B cell (primary cell): ENCODE measurements around the gene ATP11A. TPM values are rescaled to one million over a fixed set of nuclear protein-coding genes. Genes with fewer than 3 reads are reported as not detected.

Experiments used
- ATAC-seq: fragments of 200-7000 bp; cut with Tn5 transposase; one replicate; pipeline ENCODE4 v1.10.0; 2021; ENCODE audit warnings: low read depth, mild to moderate bottlenecking, moderate number of reproducible peaks, moderate library complexity
- CTCF ChIA-PET: fragments of 350-600 bp; sonication (Branson Sonifier 250); formaldehyde crosslinking; loops from one replicate; lab custom pipeline; 2021; ENCODE audit warnings: antibody characterized with exemption, inconsistent platforms; lab: Charles Lee
- POLR2A ChIA-PET: fragments of 350-600 bp; sonication (Branson Sonifier 250); formaldehyde crosslinking; loops from one replicate; lab custom pipeline; 2021; ENCODE audit warnings: antibody characterized with exemption; lab: Charles Lee
- DNase-seq: peaks from one replicate; pipeline ENCODE4 v3.0.0; 2013
- H2AFZ ChIP-seq: 2 replicates; pipeline ENCODE4 v1.6.1; 2012; ENCODE audit warnings: mild to moderate bottlenecking, low read depth, low read length; ENCODE audit not compliant: insufficient read depth, poor library complexity, severe bottlenecking
- H3K27ac ChIP-seq, 2 donors: 1 replicate in 1 of 2; 2 replicates in 1 of 2; pipeline ENCODE4 v1.5.1; 2012 to 2013; ENCODE audit warnings: low read length in 2 of 2, mild to moderate bottlenecking in 2 of 2, moderate library complexity in 1 of 2
- H3K27me3 ChIP-seq, 4 experiments: fragments of 200-600 bp in 1 of 4; sonication (generic) in 1 of 4; replicated peaks in 1 of 4; 1 replicate in 2 of 4; 2 replicates in 2 of 4; pipeline versions ENCODE4 v1.6.1 to v1.7.0; 2013 to 2016; ENCODE audit warnings: low read length in 3 of 4, mild to moderate bottlenecking in 2 of 4, mixed read lengths in 1 of 4, moderate library complexity in 1 of 4; ENCODE audit not compliant: insufficient read depth in 4 of 4, control insufficient read depth in 3 of 4; ENCODE audit errors: control extremely low read depth in 1 of 4
- H3K36me3 ChIP-seq, 2 experiments: replicated peaks in 1 of 2; 1 replicate in 1 of 2; 2 replicates in 1 of 2; pipeline versions ENCODE4 v1.6.1 to v1.7.1; 2013; ENCODE audit warnings: low read length in 1 of 2; ENCODE audit not compliant: insufficient read depth in 2 of 2, control insufficient read depth in 1 of 2; ENCODE audit errors: control extremely low read depth in 1 of 2, extremely low read depth in 1 of 2
- H3K4me1 ChIP-seq, 2 donors: fragments of 200-600 bp in 1 of 2; sonication (generic) in 1 of 2; 1 replicate in 1 of 2; 2 replicates in 1 of 2; pipeline versions ENCODE4 v1.5.1 to v1.6.1; 2013 to 2017; ENCODE audit warnings: low read length in 2 of 2; ENCODE audit not compliant: control insufficient read depth in 2 of 2, insufficient read depth in 2 of 2
- H3K4me2 ChIP-seq: replicated peaks from 2 replicates; pipeline ENCODE3; 2012; ENCODE audit warnings: mild to moderate bottlenecking, low read depth, low read length; ENCODE audit not compliant: poor library complexity, severe bottlenecking
- H3K4me3 ChIP-seq, 5 experiments: fragments of 200-600 bp in 1 of 5; sonication (generic) in 1 of 5; 1 replicate in 3 of 5; 2 replicates in 2 of 5; pipeline versions ENCODE4 v1.5.1 to v1.7.0; 2011 to 2016; ENCODE audit warnings: low read length in 4 of 5, mild to moderate bottlenecking in 4 of 5, low read depth in 2 of 5, control low read depth in 1 of 5, moderate library complexity in 1 of 5; ENCODE audit not compliant: insufficient read depth in 1 of 5; ENCODE audit errors: control extremely low read depth in 1 of 5, extremely low read depth in 1 of 5
- H3K79me2 ChIP-seq: fragments of 200-600 bp; sonication (generic); one replicate; pipeline ENCODE4 v1.6.0; 2016; ENCODE audit warnings: low read length; ENCODE audit not compliant: control insufficient read depth, insufficient read depth
- H3K9ac ChIP-seq: fragments of 200-600 bp; sonication (generic); 2 replicates; pipeline ENCODE4 v1.6.1; 2017; ENCODE audit warnings: mild to moderate bottlenecking, low read length, moderate library complexity
- H3K9me3 ChIP-seq, 3 donors: one replicate each; pipeline versions ENCODE4 v1.6.1 to v1.7.1; 2013; ENCODE audit warnings: low read length in 2 of 3; ENCODE audit not compliant: control insufficient read depth in 2 of 3, insufficient read depth in 1 of 3; ENCODE audit errors: control extremely low read depth in 1 of 3
- H4K20me1 ChIP-seq: 2 replicates; pipeline ENCODE4 v1.6.0; 2012; ENCODE audit warnings: mild to moderate bottlenecking, low read length; ENCODE audit not compliant: insufficient read depth, control insufficient read depth, poor library complexity, severe bottlenecking
- H3K27ac Mint-ChIP-seq: one replicate; pipeline ENCODE4 v1.8.0; 2021; ENCODE audit warnings: mixed read lengths
- H3K27me3 Mint-ChIP-seq: one replicate; pipeline ENCODE4 v1.8.0; 2021; ENCODE audit warnings: mixed read lengths
- H3K4me1 Mint-ChIP-seq: one replicate; pipeline ENCODE4 v1.8.0; 2021; ENCODE audit warnings: mixed read lengths
- H3K4me3 Mint-ChIP-seq: one replicate; pipeline ENCODE4 v1.8.0; 2021; ENCODE audit warnings: mixed read lengths
- H3K9me3 Mint-ChIP-seq: one replicate; pipeline ENCODE4 v1.8.0; 2022; ENCODE audit warnings: mixed read lengths; ENCODE audit not compliant: insufficient read depth
- CTCF ChIP-seq: fragments of 200-600 bp; IDR thresholded peaks from one replicate; pipeline ENCODE4 v1.8.0; 2022; ENCODE audit warnings: antibody characterized with exemption, mild to moderate bottlenecking
- EZH2 ChIP-seq: IDR thresholded peaks from 2 replicates; pipeline ENCODE4 v1.6.1; 2012; ENCODE audit warnings: borderline replicate concordance, low read depth, mild to moderate bottlenecking, moderate library complexity, low read length; ENCODE audit not compliant: insufficient read depth, poor library complexity, severe bottlenecking
- WGBS: methylation state at CpG from one replicate; pipeline ENCODE4 v1.1.5; 2013; ENCODE audit warnings: missing lambda C conversion rate; ENCODE audit not compliant: insufficient coverage; 5-methylcytosine and 5-hydroxymethylcytosine counted together
- intact Hi-C: fragments of 100-400 bp; cut with micrococcal nuclease; formaldehyde crosslinking; loops from one replicate; pipeline ENCODE4 v1.10.0; 2022
- polyA plus RNA-seq: library from polyadenylated mRNA; depleted of rRNA; stranded (reverse); fragments of >200 nt; gene quantifications from 2 replicates; pipeline ENCODE4 v1.2.3, GENCODE V29; 2012
- total RNA-seq, 2 donors: library from RNA; stranded (reverse); fragments of 120-200 nt in 1 of 2; gene quantifications; 1 replicate in 1 of 2; 2 replicates in 1 of 2; pipeline versions ENCODE4 v1.2.3 to v1.2.4, GENCODE V29; 2013 to 2022

ATP11A gene
- total and polyA plus RNA-seq, 2 donors (not counting 1 experiment from before 2014, with no cell fraction given): 36.9 to 60.3 TPM

DNA sequence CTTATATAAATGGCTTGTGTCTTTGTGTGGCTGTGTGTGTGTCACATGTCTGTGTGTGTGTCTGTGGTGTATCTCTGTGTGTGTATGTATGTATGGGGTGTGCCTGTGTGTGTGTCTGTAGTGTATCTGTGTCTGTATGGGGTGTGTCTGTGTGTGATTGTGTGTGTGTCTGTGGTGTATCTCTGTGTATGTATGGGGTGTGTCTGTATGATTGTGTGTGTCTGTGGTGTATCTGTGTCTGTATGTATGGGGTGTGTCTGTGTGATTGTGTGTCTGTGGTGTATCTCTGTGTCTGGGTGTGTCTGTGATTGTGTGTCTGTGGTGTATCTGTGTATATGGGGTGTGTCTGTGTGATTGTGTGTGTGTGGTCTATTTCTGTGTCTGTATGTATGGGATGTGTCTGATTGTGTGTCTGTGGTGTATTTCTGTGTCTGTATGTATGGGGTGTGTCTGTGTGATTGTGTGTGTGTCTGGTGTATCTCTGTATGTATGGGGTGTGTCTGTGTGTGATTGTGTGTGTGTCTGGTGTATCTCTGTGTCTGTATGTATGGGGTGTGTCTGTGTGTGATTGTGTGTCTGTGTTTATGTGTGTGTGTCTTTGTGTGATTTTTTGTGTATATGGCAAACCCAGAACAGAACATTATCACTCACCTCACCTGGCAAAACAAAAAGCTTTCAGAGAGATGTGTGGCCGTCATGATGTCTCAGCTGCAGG lies 223.0 kb downstream of the ATP11A start:
- Histone ChIP-seq H4K20me1 (no peaks in the 10 kb centered on the region), H2AFZ (no peak overlapping the region), H3K4me3 (no peak overlapping the region), H3K27ac (no peak overlapping the region), H3K4me1 (peaks cover 13 to 19% of the 10 kb centered on the region in 2 donors), H3K9me3 (peaks cover 0 to 4% (median 0%) of the 10 kb centered on the region in 3 donors), H3K9ac (no peak overlapping the region), H3K36me3 (no peaks in the 10 kb centered on the region), H3K4me2 (no peak overlapping the region), H3K79me2 (peaks cover 16% of the 10 kb centered on the region), H3K27me3 (peaks cover 0 to 4% (median 0%) of the 10 kb centered on the region in 4 experiments)
- Mint-ChIP-seq H3K4me3 (no peak overlapping the region), H3K27ac (no peak overlapping the region), H3K9me3 (no peaks in the 10 kb centered on the region), H3K27me3 (peaks cover 14% of the 10 kb centered on the region), H3K4me1 (peaks cover 20% of the 10 kb centered on the region)
- CTCF ChIA-PET: no interaction called here
- ATAC-seq (no peak), DNase-seq (no peak)
- intact Hi-C loops: no loop called here
- 78% methylated on average over 1 of the region's 1 CpG for WGBS
- TF ChIP-seq CTCF: no peak
- no peak for TF ChIP-seq EZH2
- POLR2A ChIA-PET: no interaction called here

- ChIA-PET POLR2A (no interaction called here), CTCF (no interaction called here)
- no peak for ATAC-seq
- H4K20me1 ChIP-seq: no peaks in the 10 kb centered on the region
- no peak overlapping the region for H3K9ac ChIP-seq
- peaks cover 0 to 4% (median 0%) of the 10 kb centered on the region in 4 experiments for H3K27me3 ChIP-seq
- no peak for TF ChIP-seq EZH2
- no peak for TF ChIP-seq CTCF
- Mint-ChIP-seq H3K27ac (no peak overlapping the region), H3K27me3 (peaks cover 14% of the 10 kb centered on the region), H3K4me1 (peaks cover 4% of the 10 kb centered on the region), H3K4me3 (no peak overlapping the region), H3K9me3 (no peaks in the 10 kb centered on the region)
- H2AFZ ChIP-seq: no peak overlapping the region
- H3K4me3 ChIP-seq: no peak overlapping the region
- intact Hi-C loops: no loop called here
- DNase-seq: no peak
- 93% methylated on average over 11 of the region's 14 CpGs for WGBS
- H3K79me2 ChIP-seq: peaks cover 12% of the 10 kb centered on the region
- H3K9me3 ChIP-seq: no peaks in the 10 kb centered on the region
- H3K4me2 ChIP-seq: no peak overlapping the region
- no peaks in the 10 kb centered on the region for H3K36me3 ChIP-seq
- peaks cover 0 to 3% of the 10 kb centered on the region in 2 donors for H3K4me1 ChIP-seq
- H3K27ac ChIP-seq: no peak overlapping the region
Observed at GRCh38 chr13:112916296-112916695, 226.5 kb downstream of the ATP11A start.
